ENCODE measurements around the gene SVBP.
"Not testable (repeated sequence)": the region's sequence is repeated elsewhere in the genome, so short reads cannot be mapped to it uniquely, and the experiment has no call there.

The SVBP gene

GRCh38 chr1:42841440-42842147 lies 24.4 kb upstream of the SVBP start:
- no peak for DNase-seq (ENCODE audit: low read depth)

GRCh38 chr1:42841010-42841409 lies 23.8 kb upstream of the SVBP start:
- no peak for DNase-seq (ENCODE audit: low read depth)

GRCh38 chr1:42838482-42839190 lies 21.4 kb upstream of the SVBP start:
- no peak for DNase-seq (ENCODE audit: low read depth)

GRCh38 chr1:42837709-42838108 lies 20.5 kb upstream of the SVBP start:
- DNase-seq (ENCODE audit: low read depth), result no peak

- DNase-seq (ENCODE audit: low read depth), result no peak
These were observed 18.2 kb upstream of the SVBP start for GRCh38 chr1:42835422-42835821.

- no peak for DNase-seq (ENCODE audit: low read depth)
These were observed 17.6 kb upstream of the SVBP start for GRCh38 chr1:42834803-42835202.

GRCh38 chr1:42833981-42834380 lies 16.8 kb upstream of the SVBP start:
- no peak for DNase-seq (ENCODE audit: low read depth)

GRCh38 chr1:42832641-42833240 lies 15.5 kb upstream of the SVBP start:
- DNase-seq (ENCODE audit: low read depth), result no peak

- no peak for DNase-seq (ENCODE audit: low read depth)
These were observed 14.1 kb upstream of the SVBP start for GRCh38 chr1:42831273-42831672.

- no peak for DNase-seq (ENCODE audit: low read depth)
These were observed 13.4 kb upstream of the SVBP start for GRCh38 chr1:42830631-42831030.

GRCh38 chr1:42825036-42825851 lies 8.0 kb upstream of the SVBP start:
- no peak for DNase-seq (ENCODE audit: low read depth)

GRCh38 chr1:42824481-42825035 lies 7.4 kb upstream of the SVBP start:
- no peak for DNase-seq (ENCODE audit: low read depth)

- no peak for DNase-seq (ENCODE audit: low read depth)
These were observed 5.7 kb upstream of the SVBP start for GRCh38 chr1:42822800-42823392.

GRCh38 chr1:42821690-42822089 lies 4.5 kb upstream of the SVBP start:
- DNase-seq (ENCODE audit: low read depth), result no peak

GRCh38 chr1:42820813-42821212 lies 3.6 kb upstream of the SVBP start:
- no peak for DNase-seq (ENCODE audit: low read depth)

- DNase-seq (ENCODE audit: low read depth), result no peak
These were observed 779 bp upstream of the SVBP start for GRCh38 chr1:42817976-42818375.

GRCh38 chr1:42817440-42817767 lies 207 bp upstream of the SVBP start:
- no peak for DNase-seq (ENCODE audit: low read depth)

GRCh38 chr1:42815941-42816584 lies 1.1 kb downstream of the SVBP start:
- no peak for DNase-seq (ENCODE audit: low read depth)

- not testable (repeated sequence) for DNase-seq (ENCODE audit: low read depth)
These were observed 2.4 kb downstream of the SVBP start for GRCh38 chr1:42814815-42815214.

- no peak for DNase-seq (ENCODE audit: low read depth)
These were observed 10.0 kb downstream of the SVBP start for GRCh38 chr1:42807056-42807668.

GRCh38 chr1:42806593-42806992 lies 10.6 kb downstream of the SVBP start:
- no peak for DNase-seq (ENCODE audit: low read depth)

Data from stimulated activated CD8-positive, alpha-beta memory T cell treated with anti-CD3 and anti-CD28 coated beads, Interleukin-12 subunit alpha, Interleukin-12 subunit beta, amount 100 ng/mL, for 4 hours (primary cell).